Non-pigmented ciliary epithelial cell (primary cell): ENCODE measurements around the gene SPEN.
"Not testable (repeated sequence)": the region's sequence is repeated elsewhere in the genome, so short reads cannot be mapped to it uniquely, and the experiment has no call there.

Experiments used
- DNase-seq: peaks from one replicate; pipeline ENCODE4 v3.0.0-alpha.2; 2010; ENCODE audit warnings: low read depth

The SPEN gene

DNA sequence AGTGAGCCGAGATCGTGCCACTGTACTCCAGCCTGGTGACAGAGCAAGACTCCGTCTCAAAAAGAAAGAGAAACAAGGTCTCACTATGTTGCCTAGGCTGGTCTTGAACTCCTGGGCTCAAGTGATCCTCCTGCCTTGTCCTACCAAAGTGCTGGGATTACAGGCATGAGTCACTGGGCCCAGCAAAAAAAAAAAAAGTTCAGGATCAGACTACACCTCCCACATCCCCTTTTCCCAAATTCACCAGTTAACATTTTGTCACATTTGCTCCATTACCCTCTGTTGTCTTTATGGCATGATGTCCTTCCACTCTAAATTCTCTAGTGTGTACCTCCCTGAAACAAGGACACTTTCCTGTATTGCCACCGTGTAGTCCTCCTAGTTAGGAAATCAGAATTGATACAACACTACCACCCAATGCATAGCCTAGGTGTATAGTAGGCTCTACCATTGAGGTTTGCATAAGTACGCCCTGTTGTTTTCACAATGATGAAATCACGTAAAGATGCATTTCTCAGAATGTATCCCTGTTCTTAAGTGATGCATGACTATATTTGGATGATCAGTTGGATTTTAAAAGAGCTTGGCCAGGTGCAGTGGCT, 10.7 kb downstream of the SPEN start:
- no peak for DNase-seq

- no peak for DNase-seq
Measured at GRCh38 chr1:15858672-15859372, 11.3 kb downstream of the SPEN start.

DNA sequence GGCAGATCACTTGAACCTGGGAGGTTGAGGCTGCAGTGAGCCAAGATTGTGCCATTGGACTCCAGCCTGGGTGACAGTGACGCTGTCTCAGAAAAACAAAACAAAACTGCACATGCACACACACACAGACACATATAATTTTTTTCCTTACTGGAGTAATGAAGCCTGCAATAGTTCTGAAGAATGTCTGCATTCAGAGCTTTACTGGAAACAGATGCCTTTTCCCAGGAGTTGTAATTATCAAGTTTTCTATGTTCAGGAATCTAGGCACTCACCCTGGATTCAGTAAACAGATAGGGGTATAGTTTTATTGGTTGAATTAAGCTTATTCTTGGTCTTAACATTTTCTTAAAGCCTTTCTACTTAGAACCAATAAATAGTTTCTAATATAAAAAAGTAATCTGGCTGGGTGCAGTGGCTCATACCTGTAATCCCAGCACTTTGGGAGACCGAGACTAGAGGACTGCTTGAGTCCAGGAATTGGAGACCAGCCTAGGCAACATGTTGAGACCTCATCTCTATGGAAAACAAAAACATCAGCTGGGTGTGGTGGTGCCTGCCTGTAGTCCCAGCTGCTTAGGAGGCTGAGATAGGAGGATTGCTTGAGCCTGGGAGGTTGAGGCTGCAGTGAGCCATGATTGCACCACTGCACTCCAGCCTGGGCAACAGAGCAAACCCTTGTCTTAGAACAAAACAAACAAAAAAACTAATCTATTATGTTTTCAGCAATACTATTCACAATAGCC, 15.8 kb downstream of the SPEN start:
- no peak for DNase-seq

DNA sequence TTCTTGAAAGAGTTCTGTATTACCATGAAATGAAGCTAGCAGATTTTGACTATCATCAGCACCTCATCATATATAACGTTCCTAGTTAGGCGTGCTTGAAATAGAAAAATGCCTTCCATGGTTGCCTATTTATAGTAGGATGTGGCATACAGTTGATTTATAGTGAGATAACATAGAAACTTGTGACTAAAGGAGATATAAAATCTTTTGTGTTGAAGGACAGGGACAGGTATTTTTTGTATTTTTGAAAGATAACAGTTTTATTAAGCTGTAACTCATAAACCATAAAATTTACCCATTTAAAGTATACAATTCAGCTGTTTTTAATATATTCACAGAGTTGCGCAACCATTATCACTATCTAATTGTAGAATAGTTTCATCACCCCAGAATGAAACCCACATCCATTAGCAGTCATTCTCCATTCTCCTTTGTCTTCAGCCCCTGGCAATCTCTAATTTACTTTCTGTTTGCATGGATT, 19.3 kb downstream of the SPEN start:
- no peak for DNase-seq

- DNase-seq, result no peak
Measured at GRCh38 chr1:15867288-15867687, 19.8 kb downstream of the SPEN start.

DNA sequence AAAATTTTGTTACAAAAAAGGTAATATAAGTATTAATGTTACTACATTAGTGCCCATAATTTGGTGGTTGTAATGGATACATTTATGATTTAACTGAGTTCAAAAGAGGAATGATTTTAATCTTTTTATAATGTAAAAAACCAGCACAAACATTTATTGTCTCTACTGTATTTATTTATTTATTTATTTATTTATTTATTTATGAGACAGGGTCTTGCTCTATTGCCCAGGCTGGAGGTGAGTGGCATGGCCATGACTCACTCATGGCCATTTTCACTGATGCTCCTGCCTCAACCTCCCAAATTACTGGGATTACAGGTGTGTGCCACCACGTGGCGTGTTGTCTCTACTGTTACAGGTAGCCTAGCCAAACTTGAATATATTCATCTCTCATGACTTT, 21.9 kb downstream of the SPEN start:
- DNase-seq, result no peak

GRCh38 chr1:15870421-15870820, 22.9 kb downstream of the SPEN start:
- no peak for DNase-seq

DNA sequence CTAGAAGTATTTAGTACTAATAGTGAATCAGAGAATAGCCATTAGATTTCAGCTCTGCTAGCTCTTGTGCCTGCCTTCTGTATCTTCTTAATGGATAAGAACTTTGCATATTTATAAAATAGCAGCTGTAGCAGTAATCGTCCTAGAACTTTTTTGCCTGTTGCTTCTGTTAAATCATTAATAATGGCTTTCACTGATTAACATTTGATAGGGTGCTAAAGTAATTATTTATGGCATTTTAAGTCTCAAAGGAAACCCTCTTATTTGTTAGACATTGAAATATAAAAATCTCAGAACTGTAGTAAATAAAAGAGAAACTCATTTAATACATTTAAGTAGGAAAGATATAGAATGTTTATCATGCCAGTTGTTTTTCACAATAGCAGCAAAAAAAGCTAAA, 27.0 kb downstream of the SPEN start:
- DNase-seq, result no peak

DNA sequence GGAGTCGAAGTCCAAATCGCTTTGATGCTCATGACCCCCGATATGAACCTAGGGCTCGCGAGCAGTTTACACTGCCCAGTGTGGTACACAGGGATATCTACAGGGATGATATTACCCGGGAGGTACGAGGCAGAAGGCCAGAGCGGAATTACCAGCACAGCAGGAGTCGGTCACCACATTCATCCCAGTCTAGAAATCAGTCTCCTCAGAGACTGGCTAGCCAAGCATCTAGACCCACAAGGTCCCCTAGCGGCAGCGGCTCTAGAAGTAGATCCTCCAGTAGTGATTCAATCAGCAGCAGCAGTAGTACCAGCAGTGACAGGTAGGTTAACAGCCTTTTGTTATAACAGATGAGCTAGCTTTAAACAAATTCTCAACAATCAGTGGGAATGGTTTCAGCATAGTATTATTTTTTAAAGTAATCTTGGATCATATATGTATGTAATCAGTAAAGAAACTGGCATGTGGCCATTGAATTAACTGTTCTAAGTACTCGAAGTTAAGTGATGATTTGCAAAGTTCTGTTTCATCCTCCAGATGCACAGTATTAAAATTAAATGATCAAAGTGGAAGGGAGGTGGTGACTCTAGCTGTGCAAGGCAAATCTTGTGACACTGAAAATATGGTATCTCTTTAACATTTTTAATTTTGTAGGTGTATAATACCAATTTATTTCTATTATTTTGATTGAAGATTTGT, 29.0 kb downstream of the SPEN start:
- DNase-seq, result no peak

DNA sequence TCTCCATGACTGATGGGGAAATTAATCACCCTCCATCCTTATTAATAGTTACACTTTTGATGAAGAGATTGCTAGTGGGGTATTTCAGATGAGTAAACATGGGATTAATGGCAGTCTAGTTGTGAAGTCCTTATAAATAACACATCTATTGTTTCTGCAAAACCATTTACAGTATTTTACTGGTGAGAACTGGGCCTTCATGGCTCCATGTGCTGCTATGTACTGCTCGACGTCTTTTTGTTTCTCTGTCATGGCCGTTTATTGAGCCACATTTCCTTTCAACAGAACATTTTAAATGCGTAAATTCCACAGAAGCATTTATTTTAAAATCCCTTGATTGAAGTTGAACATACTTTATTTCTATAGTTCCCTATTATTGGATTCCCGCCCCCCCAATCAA, 34.5 kb downstream of the SPEN start:
- DNase-seq, result no peak

DNA sequence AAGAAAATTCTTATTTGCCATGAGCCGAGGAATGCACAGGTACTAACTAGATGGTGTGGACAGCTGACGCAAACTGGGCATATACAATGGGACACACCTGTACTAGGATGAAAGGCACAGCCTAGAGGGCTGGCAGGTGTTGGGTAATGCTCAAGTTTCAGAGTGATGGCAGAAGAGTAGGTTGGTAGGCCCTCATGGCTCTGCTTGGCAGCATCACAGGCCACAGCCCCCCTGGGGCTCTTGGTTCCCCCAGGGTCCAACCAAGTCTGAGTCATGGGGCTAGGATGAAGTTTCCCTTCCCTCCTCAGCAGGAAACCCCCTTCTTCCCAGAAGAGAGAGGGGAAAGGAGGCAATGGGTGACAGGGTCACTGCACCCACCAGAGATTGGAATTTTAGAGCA, 35.2 kb downstream of the SPEN start:
- no peak for DNase-seq

DNA sequence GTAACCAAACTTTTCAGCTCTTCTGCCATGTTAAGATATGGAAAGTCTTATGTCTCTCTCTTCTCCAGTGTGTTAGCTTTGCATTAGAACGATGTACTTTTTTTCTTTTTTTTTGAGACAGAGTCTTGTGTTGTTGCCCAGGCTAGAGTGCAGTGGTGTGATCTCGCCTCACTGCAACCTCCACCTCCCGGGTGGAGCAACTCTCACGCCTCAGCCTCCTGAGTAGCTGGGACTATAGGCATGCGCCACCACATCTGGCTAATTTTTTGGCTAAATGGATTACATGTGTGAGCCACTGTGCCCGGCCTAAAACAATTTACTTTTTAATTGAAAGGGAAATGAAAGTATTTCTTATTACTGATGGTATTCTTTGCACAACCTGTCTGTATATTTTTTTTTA, 35.8 kb downstream of the SPEN start:
- no peak for DNase-seq

GRCh38 chr1:15884477-15884876, 37.0 kb downstream of the SPEN start:
- no peak for DNase-seq

GRCh38 chr1:15885269-15885668, 37.8 kb downstream of the SPEN start:
- no peak for DNase-seq

GRCh38 chr1:15885701-15886610, 38.4 kb downstream of the SPEN start:
- peak; percentile 70 for DNase-seq

- DNase-seq, result no peak
Measured at GRCh38 chr1:15886611-15887167, 39.2 kb downstream of the SPEN start.

- DNase-seq, result not testable (repeated sequence)
Measured at GRCh38 chr1:15892857-15893599, 45.5 kb downstream of the SPEN start.

- no peak for DNase-seq
Measured at GRCh38 chr1:15895233-15895632, 47.7 kb downstream of the SPEN start.

GRCh38 chr1:15896841-15897610, 49.5 kb downstream of the SPEN start:
- DNase-seq, result not testable (repeated sequence)

- DNase-seq, result no peak
Measured at GRCh38 chr1:15899266-15899665, 51.8 kb downstream of the SPEN start.
